SK-N-SH (cell line): ENCODE results near the gene PRLR.

Source experiments
- CHD2 ChIP-seq: fragments of 150-350 bp; IDR thresholded peaks from 2 replicates; pipeline ENCODE4 v1.6.1; 2018; ENCODE audit warnings: low read length; ENCODE audit not compliant: partially characterized antibody
- FOXJ3 ChIP-seq: sonication (generic); formaldehyde crosslinking; IDR thresholded peaks from 2 replicates; pipeline ENCODE4 v1.5.1; 2020; ENCODE audit warnings: mild to moderate bottlenecking, missing genetic modification reagents
- FOXM1 ChIP-seq: IDR thresholded peaks from 2 replicates; pipeline ENCODE4 v1.4.0; 2012; ENCODE audit warnings: low read depth, mild to moderate bottlenecking
- GABPA ChIP-seq: IDR thresholded peaks from 2 replicates; pipeline ENCODE4 v1.4.0; 2012; ENCODE audit warnings: low read depth, mild to moderate bottlenecking
- POLR2AphosphoS5 ChIP-seq: IDR thresholded peaks from 2 replicates; pipeline ENCODE4 v1.6.1; 2012; ENCODE audit warnings: low read depth, low read length
- TF ChIP-seq, protein P1 (sequence below): fragments of 150-350 bp; IDR thresholded peaks from 2 replicates; pipeline ENCODE4 v1.6.1; 2016; ENCODE audit warnings: mild to moderate bottlenecking, low read depth, low read length

DNA sequence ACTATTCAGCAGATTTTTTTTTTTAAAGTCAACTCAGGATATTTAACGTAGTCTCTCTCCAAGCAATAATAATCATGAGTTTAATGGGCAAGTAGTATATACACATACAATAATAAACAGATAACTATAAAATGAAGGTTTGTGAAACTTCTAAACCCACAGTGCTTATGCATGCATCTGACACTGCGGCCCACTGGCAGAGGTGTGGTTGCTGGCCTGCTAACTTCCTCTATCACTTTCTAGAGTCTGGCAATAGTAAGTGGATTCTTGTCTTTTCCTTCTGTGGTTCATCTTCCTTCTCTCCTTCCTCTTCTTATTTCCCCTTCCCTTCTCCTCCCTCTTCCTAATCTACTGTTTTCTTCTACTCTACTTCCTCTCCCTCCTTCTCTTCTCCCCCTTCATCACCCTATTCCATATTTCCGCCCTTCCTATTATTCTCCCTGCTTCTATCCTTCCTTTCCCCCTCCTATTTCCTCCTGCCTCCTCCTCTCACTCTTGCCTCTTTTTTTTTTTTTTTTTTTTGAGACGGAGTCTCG, 164.0 kb downstream of the PRLR start:
- TF ChIP-seq, protein P1, sequence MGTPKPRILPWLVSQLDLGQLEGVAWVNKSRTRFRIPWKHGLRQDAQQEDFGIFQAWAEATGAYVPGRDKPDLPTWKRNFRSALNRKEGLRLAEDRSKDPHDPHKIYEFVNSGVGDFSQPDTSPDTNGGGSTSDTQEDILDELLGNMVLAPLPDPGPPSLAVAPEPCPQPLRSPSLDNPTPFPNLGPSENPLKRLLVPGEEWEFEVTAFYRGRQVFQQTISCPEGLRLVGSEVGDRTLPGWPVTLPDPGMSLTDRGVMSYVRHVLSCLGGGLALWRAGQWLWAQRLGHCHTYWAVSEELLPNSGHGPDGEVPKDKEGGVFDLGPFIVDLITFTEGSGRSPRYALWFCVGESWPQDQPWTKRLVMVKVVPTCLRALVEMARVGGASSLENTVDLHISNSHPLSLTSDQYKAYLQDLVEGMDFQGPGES, result no peak
- no peak for TF ChIP-seq POLR2AphosphoS5
- TF ChIP-seq CHD2, result no peak
- no peak for TF ChIP-seq FOXJ3 (CRISPR knock-in tag)
- TF ChIP-seq GABPA, result no peak
- no peak for TF ChIP-seq FOXM1
